Measurements from ENCODE around the gene MYL12A. TPM values are rescaled to one million over a fixed set of nuclear protein-coding genes. Genes with fewer than 3 reads are reported as not detected.

Gene MYL12A
- total RNA-seq, 2 experiments from 2014 or later: 451 to 485 TPM

- Mint-ChIP-seq H3K27me3 (no peaks in the 10 kb centered on the region), H3K4me1 (peaks cover 12% of the 10 kb centered on the region), H3K9me3 (ENCODE audit: low read depth) (no peaks in the 10 kb centered on the region), H3K36me3 (ENCODE audit: low read depth) (no peaks in the 10 kb centered on the region), H3K27ac (no peak overlapping the region), H3K4me3 (no peak overlapping the region)
- ChIA-PET CTCF (no interaction called here), POLR2A (no interaction called here)
- no peak for DNase-seq
- no peak for ATAC-seq
- intact Hi-C loops (cut with DNase I, micrococcal nuclease): no loop called here
Measured at GRCh38 chr18:3226048-3226447, 21.6 kb upstream of the MYL12A start.

DNA sequence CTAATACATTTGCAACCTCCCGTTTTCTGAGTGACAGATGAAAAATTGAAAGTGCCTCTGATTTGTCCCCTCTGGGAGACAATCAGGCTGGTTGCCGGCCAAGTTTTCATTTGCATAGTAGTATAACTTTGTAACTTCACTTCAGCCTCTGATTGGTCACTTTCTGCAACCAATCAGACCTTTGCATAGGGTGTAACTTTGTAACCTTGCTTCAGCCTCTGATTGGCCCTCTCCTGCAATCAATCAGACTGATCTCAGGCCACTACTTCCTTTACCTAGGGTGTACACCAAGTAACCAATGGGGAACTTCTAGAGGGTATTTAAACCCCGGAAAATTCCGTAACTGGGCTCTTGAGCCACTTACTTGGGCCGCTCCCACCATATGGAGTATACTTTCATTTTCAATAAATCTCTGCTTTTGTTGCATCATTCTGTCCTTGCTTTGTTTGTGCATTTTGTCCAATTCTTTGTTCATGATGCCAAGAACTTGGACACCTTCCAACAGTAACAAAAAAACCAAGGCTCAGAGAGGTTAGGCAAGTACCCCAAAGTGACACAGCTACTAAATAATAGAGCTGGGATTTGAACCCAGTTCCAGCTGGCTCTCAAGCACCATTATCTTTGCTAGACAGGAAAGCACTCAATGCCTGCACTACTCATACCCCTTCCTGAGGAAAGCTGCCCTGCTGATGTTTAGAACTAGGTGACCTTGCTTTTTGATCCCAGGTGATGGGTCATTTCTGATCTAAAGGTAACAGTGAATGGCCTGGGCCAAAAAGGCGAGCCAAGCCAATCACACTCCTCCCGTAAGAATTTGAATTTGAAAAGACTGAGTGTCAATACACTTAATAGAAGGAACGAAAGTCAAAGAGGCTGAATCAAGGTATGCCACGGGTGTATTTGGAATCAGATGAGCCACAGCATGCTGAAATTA is 16.9 kb upstream of the MYL12A start:
- H3K9me3 Mint-ChIP-seq (ENCODE audit: low read depth): no peaks in the 10 kb centered on the region
- no peak for DNase-seq
- CTCF ChIA-PET: interaction anchor here (1.0 kb wide), 1 partner anchor 8 kb away, joined by 4 read pairs; no protein-coding TSS in a partner anchor
- POLR2A ChIA-PET: no interaction called here
- H3K4me1 Mint-ChIP-seq: peaks cover 2% of the 10 kb centered on the region
- H3K4me3 Mint-ChIP-seq: no peak overlapping the region
- ATAC-seq: peak; percentile 33
- intact Hi-C loops (cut with DNase I, micrococcal nuclease): no loop called here
- no peaks in the 10 kb centered on the region for H3K27me3 Mint-ChIP-seq
- no peaks in the 10 kb centered on the region for H3K36me3 Mint-ChIP-seq (ENCODE audit: low read depth)
- H3K27ac Mint-ChIP-seq: no peak overlapping the region

- ATAC-seq (no peak), DNase-seq (no peak)
- no peak overlapping the region for H3K27ac Mint-ChIP-seq
- no peaks in the 10 kb centered on the region for H3K9me3 Mint-ChIP-seq (ENCODE audit: low read depth)
- H3K27me3 Mint-ChIP-seq: no peaks in the 10 kb centered on the region
- POLR2A ChIA-PET: no interaction called here
- no peaks in the 10 kb centered on the region for H3K4me1 Mint-ChIP-seq
- CTCF ChIA-PET: no interaction called here
- intact Hi-C loops (cut with DNase I, micrococcal nuclease): no loop called here
- no peaks in the 10 kb centered on the region for H3K36me3 Mint-ChIP-seq (ENCODE audit: low read depth)
- no peak overlapping the region for H3K4me3 Mint-ChIP-seq
Measured at GRCh38 chr18:3233004-3233403, 14.6 kb upstream of the MYL12A start.

DNA sequence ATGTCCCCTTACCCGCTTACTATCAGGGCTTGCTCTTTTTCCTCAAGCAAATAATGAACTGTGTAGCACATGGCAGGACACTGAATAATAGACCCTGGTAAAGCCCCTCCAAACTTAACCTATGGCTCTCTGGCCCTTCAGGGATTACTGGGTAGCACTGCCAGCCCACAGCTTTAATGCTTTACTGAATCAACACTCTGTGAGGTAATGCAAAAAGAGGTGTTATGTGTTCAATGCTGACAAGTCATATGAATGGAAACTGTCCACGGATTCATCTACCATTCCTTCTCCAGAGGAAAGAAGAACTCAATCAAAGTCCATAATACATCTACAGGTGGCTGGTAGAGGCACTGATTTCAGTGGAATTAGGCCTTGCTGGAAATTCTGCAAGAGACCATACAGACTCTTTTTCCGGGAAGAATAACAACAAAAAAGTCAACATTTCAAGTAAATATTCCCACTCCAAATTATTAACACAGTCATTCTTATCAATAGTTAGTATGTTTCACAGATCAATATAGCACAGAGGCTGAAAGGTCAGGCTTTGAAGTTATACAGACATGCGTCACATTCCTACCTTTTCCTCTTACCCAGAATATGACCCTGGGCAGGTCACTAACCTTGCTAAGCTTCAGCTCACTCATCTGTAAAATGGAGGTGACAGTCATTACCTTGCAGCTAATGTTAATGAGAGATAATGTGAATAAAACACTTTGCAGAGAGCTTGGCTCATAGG is 14.0 kb upstream of the MYL12A start:
- ATAC-seq (no peak), DNase-seq (no peak)
- Mint-ChIP-seq H3K27me3 (no peaks in the 10 kb centered on the region), H3K4me3 (no peak overlapping the region), H3K4me1 (no peaks in the 10 kb centered on the region), H3K36me3 (ENCODE audit: low read depth) (no peaks in the 10 kb centered on the region), H3K27ac (no peak overlapping the region), H3K9me3 (ENCODE audit: low read depth) (no peaks in the 10 kb centered on the region)
- POLR2A ChIA-PET: no interaction called here
- intact Hi-C loops (cut with DNase I, micrococcal nuclease): no loop called here
- CTCF ChIA-PET: interaction anchor here (0.8 to 2.1 kb wide), 3 partner anchors 12 to 104 kb away, joined by 3 to 7 read pairs (median 4); no protein-coding TSS in a partner anchor

GRCh38 chr18:3234457-3234856 is 13.1 kb upstream of the MYL12A start:
- Mint-ChIP-seq H3K9me3 (ENCODE audit: low read depth) (no peaks in the 10 kb centered on the region), H3K27me3 (no peaks in the 10 kb centered on the region), H3K27ac (no peak overlapping the region), H3K36me3 (ENCODE audit: low read depth) (no peaks in the 10 kb centered on the region), H3K4me1 (no peaks in the 10 kb centered on the region), H3K4me3 (no peak overlapping the region)
- ChIA-PET POLR2A (no interaction called here), CTCF (interaction anchor here (0.8 to 2.1 kb wide), 5 partner anchors 12 to 301 kb away, joined by 3 to 7 read pairs (median 4); no protein-coding TSS in a partner anchor)
- DNase-seq (peak; percentile 34), ATAC-seq (peak; percentile 42)
- intact Hi-C loops (cut with DNase I, micrococcal nuclease): no loop called here

GRCh38 chr18:3235846-3236245 is 11.8 kb upstream of the MYL12A start:
- intact Hi-C loops (cut with DNase I, micrococcal nuclease): no loop called here
- peaks cover 2% of the 10 kb centered on the region for H3K36me3 Mint-ChIP-seq (ENCODE audit: low read depth)
- no peaks in the 10 kb centered on the region for H3K27me3 Mint-ChIP-seq
- no peak overlapping the region for H3K4me3 Mint-ChIP-seq
- H3K27ac Mint-ChIP-seq: no peak overlapping the region
- ChIA-PET POLR2A (no interaction called here), CTCF (interaction anchor here (2.1 kb wide), 1 partner anchor 10 kb away, joined by 7 read pairs; no protein-coding TSS in a partner anchor)
- DNase-seq: no peak
- ATAC-seq: no peak
- no peaks in the 10 kb centered on the region for H3K4me1 Mint-ChIP-seq
- peaks cover 5% of the 10 kb centered on the region for H3K9me3 Mint-ChIP-seq (ENCODE audit: low read depth)

- Mint-ChIP-seq H3K4me1 (no peaks in the 10 kb centered on the region), H3K27me3 (no peaks in the 10 kb centered on the region), H3K9me3 (ENCODE audit: low read depth) (peaks cover 6% of the 10 kb centered on the region), H3K4me3 (no peak overlapping the region), H3K27ac (no peak overlapping the region), H3K36me3 (ENCODE audit: low read depth) (peaks cover 4% of the 10 kb centered on the region)
- DNase-seq (no peak), ATAC-seq (no peak)
- CTCF ChIA-PET: interaction anchor here (1.0 kb wide), 1 partner anchor 9 kb away, joined by 4 read pairs; no protein-coding TSS in a partner anchor
- intact Hi-C loops (cut with DNase I, micrococcal nuclease): no loop called here
- POLR2A ChIA-PET: no interaction called here
Measured at GRCh38 chr18:3236470-3236869, 11.1 kb upstream of the MYL12A start.

DNA sequence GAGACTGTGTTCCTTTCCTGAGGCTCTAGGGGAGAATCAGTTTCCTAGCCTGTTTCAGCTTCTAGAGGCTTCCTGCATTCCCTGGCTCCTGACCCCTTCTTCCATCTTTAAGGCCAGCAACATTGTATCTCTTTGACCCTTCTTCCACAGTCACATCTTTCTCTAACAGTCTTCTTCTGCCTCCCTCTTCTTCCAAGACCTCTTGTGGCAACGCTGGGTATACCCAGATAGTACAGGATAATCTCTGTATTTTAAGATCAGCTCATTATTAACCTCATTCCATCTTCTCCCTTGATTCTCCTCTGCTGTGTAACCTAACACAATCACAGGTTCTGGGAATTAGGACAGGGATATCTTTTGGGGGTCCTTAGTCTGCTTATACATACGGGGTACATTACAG is 8.9 kb upstream of the MYL12A start:
- no peaks in the 10 kb centered on the region for H3K27me3 Mint-ChIP-seq
- peaks cover 10% of the 10 kb centered on the region for H3K36me3 Mint-ChIP-seq (ENCODE audit: low read depth)
- CTCF ChIA-PET: interaction anchor here (0.6 to 1.6 kb wide), 5 partner anchors 9 to 305 kb away, joined by 3 to 4 read pairs (median 3); no protein-coding TSS in a partner anchor
- POLR2A ChIA-PET: no interaction called here
- intact Hi-C loops (cut with DNase I, micrococcal nuclease): no loop called here
- DNase-seq: no peak
- no peaks in the 10 kb centered on the region for H3K4me1 Mint-ChIP-seq
- no peak for ATAC-seq
- no peak overlapping the region for H3K27ac Mint-ChIP-seq
- H3K4me3 Mint-ChIP-seq: no peak overlapping the region
- peaks cover 15% of the 10 kb centered on the region for H3K9me3 Mint-ChIP-seq (ENCODE audit: low read depth)

DNA sequence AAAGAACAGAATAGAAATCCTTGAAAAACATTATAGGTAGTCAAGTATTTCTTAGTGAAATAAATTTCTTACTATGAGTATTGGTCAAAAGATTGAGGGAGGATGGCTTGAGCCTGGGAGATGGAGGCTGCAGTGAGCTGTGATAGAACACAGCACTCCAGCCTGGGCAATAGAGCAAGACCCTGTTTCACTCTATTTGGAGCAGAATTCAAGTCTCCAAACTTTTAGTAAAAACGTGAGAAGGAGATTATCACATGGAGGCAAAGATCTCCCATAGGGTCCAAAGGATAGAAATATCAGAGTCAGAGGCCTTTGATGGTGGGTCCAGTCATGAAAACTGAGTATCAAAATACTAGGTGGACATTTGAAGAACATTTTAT is 2.4 kb upstream of the MYL12A start:
- no peaks in the 10 kb centered on the region for H3K27me3 Mint-ChIP-seq
- ChIA-PET POLR2A (no interaction called here), CTCF (interaction anchor here (0.8 to 3.9 kb wide), 23 partner anchors 11 to 331 kb away, joined by 3 to 27 read pairs (median 7); partner anchors contain the start of gene MYOM1)
- H3K4me1 Mint-ChIP-seq: peaks cover 20% of the 10 kb centered on the region
- peaks cover 15% of the 10 kb centered on the region for H3K9me3 Mint-ChIP-seq (ENCODE audit: low read depth)
- ATAC-seq: no peak
- H3K27ac Mint-ChIP-seq: no peak overlapping the region
- intact Hi-C loops (cut with DNase I, micrococcal nuclease): loop anchor here (5.0 kb wide), 4 partner anchors 207 to 603 kb away; partner anchors contain the start of genes SMCHD1 (in 1 of the 2) and TGIF1 (in 1 of the 2)
- no peak for DNase-seq
- H3K4me3 Mint-ChIP-seq: peak overlapping the region; percentile 76
- peaks cover 30% of the 10 kb centered on the region for H3K36me3 Mint-ChIP-seq (ENCODE audit: low read depth)

GRCh38 chr18:3245853-3246634 is 1.6 kb upstream of the MYL12A start:
- ChIA-PET POLR2A (interaction anchor here (0.5 to 1.5 kb wide), 3 partner anchors 15 to 539 kb away, joined by 3 read pairs; partner anchors contain the start of gene MYL12B), CTCF (interaction anchor here (0.7 to 3.9 kb wide), 54 partner anchors 11 to 640 kb away, joined by 3 to 27 read pairs (median 4); partner anchors contain the start of genes EMILIN2, MYL12B and MYOM1)
- ATAC-seq (peak; percentile 55), DNase-seq (peak; percentile 92)
- Mint-ChIP-seq H3K27ac (peak overlapping the region; percentile 97), H3K4me3 (peak overlapping the region; percentile 76), H3K9me3 (ENCODE audit: low read depth) (peaks cover 8% of the 10 kb centered on the region), H3K36me3 (ENCODE audit: low read depth) (peaks cover 31% of the 10 kb centered on the region), H3K27me3 (no peaks in the 10 kb centered on the region), H3K4me1 (peaks cover 26% of the 10 kb centered on the region)
- intact Hi-C loops (cut with DNase I, micrococcal nuclease): loop anchor here (1.0 to 5.0 kb wide), 14 partner anchors 15 to 604 kb away; partner anchors contain the start of genes EMILIN2 (in 1 of the 2), SMCHD1 (in 1 of the 2) and TGIF1 (in 1 of the 2)
